ENCODE data around the gene SLC38A3.
A peak's percentile ranks its signal among the peaks of the same experiment; 100 is the strongest.
"Not testable (repeated sequence)": the region's sequence is repeated elsewhere in the genome, so short reads cannot be mapped to it uniquely, and the experiment has no call there.

Gene SLC38A3

GRCh38 chr3:50222169-50222528, 17.1 kb downstream of the SLC38A3 start:
- TF ChIP-seq, protein P1, sequence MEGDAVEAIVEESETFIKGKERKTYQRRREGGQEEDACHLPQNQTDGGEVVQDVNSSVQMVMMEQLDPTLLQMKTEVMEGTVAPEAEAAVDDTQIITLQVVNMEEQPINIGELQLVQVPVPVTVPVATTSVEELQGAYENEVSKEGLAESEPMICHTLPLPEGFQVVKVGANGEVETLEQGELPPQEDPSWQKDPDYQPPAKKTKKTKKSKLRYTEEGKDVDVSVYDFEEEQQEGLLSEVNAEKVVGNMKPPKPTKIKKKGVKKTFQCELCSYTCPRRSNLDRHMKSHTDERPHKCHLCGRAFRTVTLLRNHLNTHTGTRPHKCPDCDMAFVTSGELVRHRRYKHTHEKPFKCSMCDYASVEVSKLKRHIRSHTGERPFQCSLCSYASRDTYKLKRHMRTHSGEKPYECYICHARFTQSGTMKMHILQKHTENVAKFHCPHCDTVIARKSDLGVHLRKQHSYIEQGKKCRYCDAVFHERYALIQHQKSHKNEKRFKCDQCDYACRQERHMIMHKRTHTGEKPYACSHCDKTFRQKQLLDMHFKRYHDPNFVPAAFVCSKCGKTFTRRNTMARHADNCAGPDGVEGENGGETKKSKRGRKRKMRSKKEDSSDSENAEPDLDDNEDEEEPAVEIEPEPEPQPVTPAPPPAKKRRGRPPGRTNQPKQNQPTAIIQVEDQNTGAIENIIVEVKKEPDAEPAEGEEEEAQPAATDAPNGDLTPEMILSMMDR (IDR thresholded peaks at IDR 0.05; ENCODE audit: low read depth, low read length) = no peak
- H3K36me3 ChIP-seq = peaks cover 22% of the 10 kb centered on the region
- H3K27me3 ChIP-seq (ENCODE audit: insufficient read depth, low read depth, severe bottlenecking) = no peaks in the 10 kb centered on the region
- H3K4me3 ChIP-seq (ENCODE audit: low read depth, low read length) = no peak overlapping the region
- H3K27ac ChIP-seq = no peak overlapping the region
- no peaks in the 10 kb centered on the region for H3K9me3 ChIP-seq (ENCODE audit: severe bottlenecking)
- DNase-seq = no peak

DNA sequence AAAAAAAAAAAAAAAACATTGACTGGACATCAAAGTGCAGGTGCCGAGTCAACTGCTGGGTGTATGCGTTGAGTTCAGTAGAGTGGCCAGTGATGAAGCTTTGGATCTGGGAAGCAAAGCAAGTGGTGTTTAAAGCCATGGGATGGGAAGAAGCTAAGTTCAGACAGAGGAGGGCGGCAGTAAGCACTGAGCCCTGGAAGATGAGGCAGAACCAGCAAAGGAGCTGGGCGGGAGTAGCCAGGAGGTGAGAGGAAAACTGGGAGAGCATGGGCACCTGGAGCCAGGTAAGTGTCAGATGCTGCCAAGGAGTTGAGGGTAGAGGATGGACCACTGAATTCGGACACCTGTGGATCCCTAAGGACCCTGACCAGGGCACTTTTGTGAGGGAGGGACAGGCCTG, 19.6 kb downstream of the SLC38A3 start:
- Histone ChIP-seq H3K36me3 (peaks cover under 1% of the 10 kb centered on the region), H3K4me3 (ENCODE audit: low read depth, low read length) (no peak overlapping the region), H3K9me3 (ENCODE audit: severe bottlenecking) (no peaks in the 10 kb centered on the region), H3K27me3 (ENCODE audit: insufficient read depth, low read depth, severe bottlenecking) (no peaks in the 10 kb centered on the region), H3K27ac (no peak overlapping the region)
- no peak for DNase-seq
- TF ChIP-seq, protein P1 (IDR thresholded peaks at IDR 0.05; ENCODE audit: low read depth, low read length) = no peak

- DNase-seq = no peak
- TF ChIP-seq, protein P1 (IDR thresholded peaks at IDR 0.05; ENCODE audit: low read depth, low read length) = no peak
- peak overlapping the region; percentile 48 for H3K27ac ChIP-seq
- H3K27me3 ChIP-seq (ENCODE audit: insufficient read depth, low read depth, severe bottlenecking) = no peaks in the 10 kb centered on the region
- no peaks in the 10 kb centered on the region for H3K36me3 ChIP-seq
- peak overlapping the region; percentile 57 for H3K4me3 ChIP-seq (ENCODE audit: low read depth, low read length)
- no peaks in the 10 kb centered on the region for H3K9me3 ChIP-seq (ENCODE audit: severe bottlenecking)
Measured at GRCh38 chr3:50226888-50227389, 21.9 kb downstream of the SLC38A3 start.

GRCh38 chr3:50227390-50228183, 22.5 kb downstream of the SLC38A3 start:
- peak; percentile 96 for DNase-seq
- peak overlapping the region; percentile 84 for H3K27ac ChIP-seq
- H3K36me3 ChIP-seq = no peaks in the 10 kb centered on the region
- no peaks in the 10 kb centered on the region for H3K9me3 ChIP-seq (ENCODE audit: severe bottlenecking)
- TF ChIP-seq, protein P1 (IDR thresholded peaks at IDR 0.05; ENCODE audit: low read depth, low read length) = peak; percentile 88
- H3K27me3 ChIP-seq (ENCODE audit: insufficient read depth, low read depth, severe bottlenecking) = no peaks in the 10 kb centered on the region
- H3K4me3 ChIP-seq (ENCODE audit: low read depth, low read length) = peak overlapping the region; percentile 75

DNA sequence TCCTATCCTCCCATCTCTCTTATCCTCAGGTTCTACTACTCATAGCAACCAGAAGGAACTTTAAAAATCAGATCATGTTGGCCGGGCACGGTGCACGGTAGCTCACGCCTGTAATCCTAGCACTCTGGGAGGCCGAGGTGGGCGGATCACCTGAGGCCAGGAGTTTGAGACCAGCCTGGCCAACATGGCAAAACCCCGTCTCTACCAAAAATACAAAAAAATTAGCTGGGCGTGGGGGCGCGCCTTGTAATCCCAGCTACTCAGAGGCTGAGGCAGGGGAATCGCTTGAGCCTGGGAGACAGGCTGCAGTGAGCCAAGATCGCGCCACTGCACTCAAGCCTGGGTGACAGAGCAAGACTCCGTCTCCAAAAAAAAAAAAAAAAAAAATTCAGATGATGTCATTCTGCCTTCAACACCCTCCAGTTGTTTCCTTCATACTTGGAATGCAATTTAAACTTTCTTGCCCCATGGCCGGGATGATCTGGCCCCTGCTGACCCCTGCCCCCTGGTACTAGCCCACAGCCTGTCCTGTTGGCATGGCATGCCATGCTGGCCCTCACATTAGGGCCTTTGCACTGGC, 23.2 kb downstream of the SLC38A3 start:
- H3K36me3 ChIP-seq; H3K27me3 ChIP-seq (ENCODE audit: insufficient read depth, low read depth, severe bottlenecking); H3K9me3 ChIP-seq (ENCODE audit: severe bottlenecking); DNase-seq: not testable (repeated sequence)
- peak overlapping the region; percentile 84 for H3K27ac ChIP-seq
- peak overlapping the region; percentile 75 for H3K4me3 ChIP-seq (ENCODE audit: low read depth, low read length)

GRCh38 chr3:50229490-50229889, 24.4 kb downstream of the SLC38A3 start:
- no peaks in the 10 kb centered on the region for H3K27me3 ChIP-seq (ENCODE audit: insufficient read depth, low read depth, severe bottlenecking)
- no peak overlapping the region for H3K27ac ChIP-seq
- no peak for DNase-seq

More at GRCh38 chr3:50229490-50229889, 24.4 kb downstream of the SLC38A3 start:
- Histone ChIP-seq H3K36me3 (no peaks in the 10 kb centered on the region), H3K9me3 (ENCODE audit: severe bottlenecking) (no peaks in the 10 kb centered on the region), H3K4me3 (ENCODE audit: low read depth, low read length) (no peak overlapping the region)
- TF ChIP-seq, protein P1 (IDR thresholded peaks at IDR 0.05; ENCODE audit: low read depth, low read length) = no peak
